GM19351 (cell line): Measurements from ENCODE around the gene EOLA1.
"Not testable (repeated sequence)": the region's sequence is repeated elsewhere in the genome, so short reads cannot be mapped to it uniquely, and the experiment has no call there.

Experiments
- ATAC-seq: cut with Tn5 transposase; IDR thresholded peaks from one replicate; pipeline ENCODE4 v1.9.1; 2021; ENCODE audit warnings: mild to moderate bottlenecking, moderate library complexity; ENCODE audit not compliant: unreplicated experiment

Gene EOLA1

GRCh38 chrX:149513825-149514428 lies 26.9 kb upstream of the EOLA1 start:
- no peak for ATAC-seq

- ATAC-seq: no peak
Observed at GRCh38 chrX:149515954-149516602, 24.7 kb upstream of the EOLA1 start.

- no peak for ATAC-seq
Observed at GRCh38 chrX:149516604-149517003, 24.2 kb upstream of the EOLA1 start.

- no peak for ATAC-seq
Observed at GRCh38 chrX:149517308-149517707, 23.5 kb upstream of the EOLA1 start.

- ATAC-seq: no peak
Observed at GRCh38 chrX:149518236-149518635, 22.6 kb upstream of the EOLA1 start.

GRCh38 chrX:149520636-149521277 lies 20.1 kb upstream of the EOLA1 start:
- not testable (repeated sequence) for ATAC-seq

- ATAC-seq: no peak
Observed at GRCh38 chrX:149521438-149521837, 19.4 kb upstream of the EOLA1 start.

GRCh38 chrX:149522916-149523315 lies 17.9 kb upstream of the EOLA1 start:
- no peak for ATAC-seq

- peak; percentile 90 for ATAC-seq
Observed at GRCh38 chrX:149525389-149525788, 15.4 kb upstream of the EOLA1 start.

- ATAC-seq: peak; percentile 37
Observed at GRCh38 chrX:149525903-149526302, 14.9 kb upstream of the EOLA1 start.

GRCh38 chrX:149526318-149527033 lies 14.3 kb upstream of the EOLA1 start:
- ATAC-seq: not testable (repeated sequence)

- peak; percentile 21 for ATAC-seq
Observed at GRCh38 chrX:149527705-149528104, 13.1 kb upstream of the EOLA1 start.

GRCh38 chrX:149528381-149528780 lies 12.4 kb upstream of the EOLA1 start:
- ATAC-seq: no peak

- peak; percentile 81 for ATAC-seq
Observed at GRCh38 chrX:149531599-149531998, 9.2 kb upstream of the EOLA1 start.

- not testable (repeated sequence) for ATAC-seq
Observed at GRCh38 chrX:149532868-149533267, 7.9 kb upstream of the EOLA1 start.

- ATAC-seq: not testable (repeated sequence)
Observed at GRCh38 chrX:149533999-149534398, 6.8 kb upstream of the EOLA1 start.

- not testable (repeated sequence) for ATAC-seq
Observed at GRCh38 chrX:149534926-149535602, 5.7 kb upstream of the EOLA1 start.

- ATAC-seq: not testable (repeated sequence)
Observed at GRCh38 chrX:149537474-149537873, 3.3 kb upstream of the EOLA1 start.

GRCh38 chrX:149539283-149540130 lies 1.3 kb upstream of the EOLA1 start:
- ATAC-seq: peak; percentile 41

GRCh38 chrX:149540131-149540620 lies 636 bp upstream of the EOLA1 start:
- peak; percentile 8 for ATAC-seq
